NCI-H2081 (cell line): ENCODE results near the gene GPAM.
"Not testable (repeated sequence)": the region's sequence is repeated elsewhere in the genome, so short reads cannot be mapped to it uniquely, and the experiment has no call there.

Experiments
- DNase-seq, 2 experiments: peaks; one replicate each; lab custom pipeline; 2025; lab: John Stamatoyannopoulos, UW

The GPAM gene

GRCh38 chr10:112216151-112216550 lies 32.6 kb upstream of the GPAM start:
- no peak for DNase-seq

GRCh38 chr10:112215342-112215774 lies 31.8 kb upstream of the GPAM start:
- no peak for DNase-seq

DNA sequence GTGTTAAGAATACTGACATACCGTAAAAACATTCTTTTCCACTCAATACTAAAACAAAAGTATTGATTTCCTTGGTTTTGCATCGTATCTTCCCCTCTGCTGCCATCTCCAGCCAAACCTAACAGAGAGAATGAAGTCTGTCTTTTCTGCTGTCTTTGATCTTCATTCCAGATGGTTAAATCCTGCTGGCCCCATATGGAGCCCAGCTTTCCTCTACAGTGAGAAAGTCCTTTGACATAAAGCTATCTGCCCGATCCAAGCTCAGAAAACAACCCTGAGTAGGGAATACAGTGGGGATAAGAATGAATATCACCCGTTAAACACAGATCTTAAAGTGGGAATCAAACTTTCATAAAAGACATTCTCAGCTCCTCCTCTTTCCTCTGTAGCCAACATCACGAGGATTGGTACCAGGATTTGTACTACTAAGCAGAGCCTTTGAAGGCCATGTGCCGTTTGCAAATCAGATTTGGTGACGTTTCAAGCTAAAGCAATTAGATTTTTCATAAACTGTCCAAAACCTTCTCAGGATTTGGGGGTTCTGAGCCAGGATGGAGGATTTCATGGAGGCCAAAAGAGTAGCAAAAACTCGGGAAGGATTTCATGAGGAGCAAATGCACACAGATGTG lies 30.8 kb upstream of the GPAM start:
- DNase-seq = no peak

- DNase-seq = no peak
These were observed 30.3 kb upstream of the GPAM start for GRCh38 chr10:112213836-112214235.

DNA sequence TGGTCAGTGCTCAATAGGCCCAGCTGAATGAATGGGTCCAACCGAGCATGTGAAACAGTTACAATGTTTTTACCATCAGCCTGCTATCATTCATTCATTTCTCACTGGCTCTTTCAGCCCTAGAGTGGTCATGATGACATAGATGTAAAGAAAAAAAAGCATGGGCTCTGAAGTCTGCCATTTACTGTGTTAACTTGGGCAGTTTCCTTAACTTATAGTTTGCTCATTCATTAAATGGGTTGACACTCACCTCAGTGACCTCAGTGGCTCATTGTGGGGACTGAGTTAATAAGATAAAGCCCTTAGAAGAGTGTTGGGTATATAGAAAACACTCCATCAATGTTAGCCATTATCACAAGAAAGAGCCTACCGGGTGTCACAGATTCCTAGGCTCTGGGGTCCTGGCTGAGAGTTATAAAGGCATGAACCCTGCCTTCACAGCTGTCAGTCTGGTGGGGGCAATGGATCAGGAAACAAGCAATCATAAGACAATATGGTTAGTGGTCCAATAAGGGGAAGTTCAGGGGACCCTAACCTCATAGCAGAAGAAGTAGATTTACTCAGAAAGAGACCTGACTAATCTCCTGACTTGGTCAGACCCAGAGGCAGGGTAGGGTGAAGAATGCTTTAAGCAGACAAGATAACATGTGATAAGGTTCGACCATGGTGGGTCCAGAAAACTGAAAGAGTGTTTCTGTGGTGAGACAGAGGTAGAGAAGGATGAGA lies 29.7 kb upstream of the GPAM start:
- no peak for DNase-seq

- DNase-seq = no peak
These were observed 27.1 kb upstream of the GPAM start for GRCh38 chr10:112210666-112211065.

DNA sequence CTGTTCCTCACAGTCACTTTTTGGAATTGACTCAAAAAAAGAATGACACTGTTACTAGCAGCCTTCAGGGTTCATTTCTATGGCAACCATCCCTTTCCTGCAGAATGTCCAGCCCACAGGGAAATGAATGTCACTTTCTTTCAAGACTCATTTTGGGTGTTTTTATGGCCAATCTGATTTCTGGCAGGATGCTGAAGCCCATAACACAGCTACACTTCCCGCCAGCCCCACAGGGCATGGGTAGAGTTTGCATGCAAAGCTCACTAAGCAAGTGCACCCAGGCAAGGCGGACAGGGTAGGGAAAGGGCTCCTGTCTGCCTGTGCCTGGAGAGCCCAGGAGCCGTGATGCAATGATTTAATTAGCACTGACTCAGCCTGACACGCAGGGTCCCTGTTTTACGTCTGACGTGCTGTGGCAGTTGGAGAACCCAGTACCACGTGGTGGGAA lies 26.1 kb upstream of the GPAM start:
- no peak for DNase-seq

GRCh38 chr10:112208997-112209396 lies 25.4 kb upstream of the GPAM start:
- DNase-seq = no peak

- no peak for DNase-seq
These were observed 24.7 kb upstream of the GPAM start for GRCh38 chr10:112208292-112208691.

DNA sequence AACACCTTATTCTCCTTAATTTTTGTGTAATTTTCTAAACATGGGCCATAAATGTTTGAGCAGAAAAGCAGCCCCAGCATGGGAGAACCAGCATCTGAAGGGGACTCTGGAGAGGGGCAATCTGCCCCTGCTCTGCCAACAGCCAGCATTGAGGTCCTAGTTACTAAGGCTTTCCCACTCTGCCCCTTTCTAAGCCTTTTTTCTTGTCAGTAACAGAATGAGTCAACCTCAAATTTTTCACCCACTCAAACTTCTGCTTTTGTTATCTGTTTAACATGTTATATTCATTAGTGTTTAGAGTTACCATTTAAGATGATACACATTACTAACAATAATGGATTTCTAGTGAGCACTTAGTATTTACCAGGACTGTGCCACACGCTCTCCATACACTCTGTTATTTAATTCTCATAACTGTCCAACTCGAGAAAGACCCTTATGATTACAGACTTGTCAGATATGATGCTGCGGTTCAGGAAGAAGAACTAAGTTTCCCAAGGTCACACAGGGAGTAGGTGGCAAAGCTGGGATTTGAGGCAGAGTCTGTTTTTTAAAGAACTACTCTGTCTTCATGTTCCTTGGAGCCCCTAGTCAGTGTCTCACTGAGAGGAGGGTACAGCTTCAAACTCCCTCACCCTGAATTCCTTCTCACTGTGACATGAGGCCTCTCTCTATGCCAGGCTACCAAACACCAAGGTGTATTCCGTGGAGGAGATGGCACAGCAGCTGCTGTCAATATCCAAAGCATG lies 19.9 kb upstream of the GPAM start:
- DNase-seq = no peak

DNA sequence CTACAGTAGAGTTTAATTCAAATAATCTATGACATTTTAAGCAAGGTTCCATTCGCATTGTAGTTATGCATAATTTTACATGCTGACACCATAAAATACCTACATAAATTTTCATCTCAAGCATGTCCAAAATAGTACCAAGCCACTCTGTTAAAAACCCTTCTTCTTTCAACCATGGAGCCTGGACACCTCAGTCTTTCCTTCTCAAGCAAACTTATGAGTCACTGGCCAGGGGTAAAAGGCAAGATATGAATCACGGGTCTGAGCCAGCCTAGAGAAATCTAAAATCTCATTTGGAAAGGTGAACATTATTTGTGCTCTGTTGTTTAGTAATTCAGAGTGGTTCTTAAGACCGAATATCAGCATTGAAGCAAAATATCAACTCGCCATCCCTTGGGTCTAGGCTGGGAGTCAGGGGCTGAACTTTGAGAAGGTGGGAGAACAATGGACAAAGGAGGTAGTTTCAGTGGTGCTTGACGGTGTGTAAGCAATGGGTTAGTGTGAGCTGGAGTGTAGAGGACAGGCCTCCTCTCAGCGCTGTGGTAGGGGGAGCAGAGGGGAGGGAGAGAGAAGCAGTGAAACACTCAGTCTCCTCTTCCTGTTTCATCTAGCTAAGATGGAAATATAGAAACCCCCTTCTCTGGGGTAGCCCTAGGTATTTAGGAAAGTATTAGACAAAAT lies 19.1 kb upstream of the GPAM start:
- DNase-seq = no peak

- DNase-seq = no peak
These were observed 18.5 kb upstream of the GPAM start for GRCh38 chr10:112202076-112202475.

GRCh38 chr10:112201334-112201733 lies 17.8 kb upstream of the GPAM start:
- DNase-seq = no peak

GRCh38 chr10:112200259-112200658 lies 16.7 kb upstream of the GPAM start:
- DNase-seq = not testable (repeated sequence)

- not testable (repeated sequence) for DNase-seq
These were observed 14.1 kb upstream of the GPAM start for GRCh38 chr10:112197662-112198061.

- DNase-seq = no peak
These were observed 11.7 kb upstream of the GPAM start for GRCh38 chr10:112195224-112195623.

DNA sequence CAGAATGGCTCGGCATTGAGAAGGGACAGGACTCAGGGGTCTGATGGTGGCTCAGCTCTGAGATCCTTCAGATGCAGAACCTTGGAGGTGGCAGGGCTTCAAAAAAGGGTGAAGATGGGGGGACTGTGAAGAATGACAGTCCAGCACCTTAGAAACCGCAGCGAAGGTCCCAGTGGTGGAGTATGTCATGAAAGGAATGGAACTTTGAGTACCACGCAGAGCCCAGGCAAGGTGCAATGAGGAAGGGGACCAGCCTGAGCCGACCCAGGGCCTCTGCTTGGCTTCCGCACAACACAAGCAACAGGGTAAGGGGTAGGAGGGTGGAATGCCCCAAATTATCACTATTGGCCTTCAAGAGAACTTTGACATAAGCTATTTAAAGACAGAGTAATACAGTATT lies 8.2 kb upstream of the GPAM start:
- DNase-seq = no peak

DNA sequence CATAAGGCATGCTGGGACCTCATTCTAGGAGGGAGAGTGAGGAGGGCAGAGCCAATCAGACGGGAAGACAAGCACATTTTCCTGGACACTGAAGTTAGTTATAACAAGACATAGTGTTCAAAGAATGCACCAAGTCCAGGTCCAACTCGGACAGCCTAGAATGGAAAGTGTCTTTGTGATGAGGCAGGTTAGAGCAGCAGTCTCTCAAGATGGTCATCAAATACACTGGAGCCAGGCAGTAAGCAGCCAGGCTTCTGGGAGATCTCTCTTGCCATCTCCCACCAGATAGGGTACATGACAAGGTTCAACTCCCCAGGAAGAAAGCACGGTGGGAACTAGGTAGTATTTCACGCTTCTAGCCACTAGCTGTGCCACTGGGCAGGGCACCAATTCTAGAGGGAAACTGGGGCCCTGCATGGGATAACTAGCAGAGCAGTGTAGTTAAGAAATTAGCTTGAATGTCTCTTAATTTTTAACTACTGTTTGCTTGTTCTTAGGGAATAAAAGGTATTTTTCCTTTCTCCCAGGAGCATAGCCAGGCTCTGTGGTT lies 7.6 kb upstream of the GPAM start:
- no peak for DNase-seq

DNA sequence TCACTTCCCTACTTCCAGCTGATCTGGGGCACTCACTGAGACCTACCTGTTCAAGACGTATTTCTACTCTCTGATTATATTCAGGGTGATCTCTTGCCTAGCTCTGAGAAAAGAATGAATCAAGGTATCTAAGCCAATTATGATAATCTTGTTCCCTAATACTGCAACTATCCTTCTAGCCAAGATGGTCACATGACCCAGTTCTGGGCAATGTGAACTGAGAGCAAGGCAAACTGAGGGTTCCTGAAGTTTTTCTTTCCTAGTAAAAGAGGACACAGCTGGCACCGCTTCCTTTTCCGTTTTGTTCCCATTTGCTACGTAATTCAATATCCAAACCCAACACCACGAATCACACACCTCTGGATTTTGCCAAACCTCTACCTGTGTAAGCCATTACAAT lies 5.9 kb upstream of the GPAM start:
- DNase-seq = no peak

DNA sequence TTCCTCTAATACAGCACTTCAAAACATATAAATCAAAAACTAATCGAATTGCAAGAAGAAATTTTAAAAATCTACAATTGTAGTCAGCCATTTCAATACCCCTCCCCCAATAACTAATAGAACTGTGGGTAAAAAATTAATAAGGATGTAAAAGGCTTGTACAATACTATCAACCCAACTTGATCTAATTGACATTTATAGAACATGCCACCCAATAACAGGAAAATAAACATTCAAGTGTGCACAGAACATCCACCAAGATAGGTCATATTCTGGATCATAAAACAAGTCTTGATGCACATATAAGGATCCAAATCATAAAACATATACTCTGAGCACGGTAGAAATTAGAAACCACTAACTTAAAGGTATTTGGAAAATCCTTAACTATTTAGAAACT lies 4.0 kb upstream of the GPAM start:
- no peak for DNase-seq

GRCh38 chr10:112185959-112186358 lies 2.4 kb upstream of the GPAM start:
- DNase-seq = no peak

GRCh38 chr10:112184379-112184778 lies 814 bp upstream of the GPAM start:
- no peak for DNase-seq
